HG02678 (cell line): ENCODE measurements around the gene F10.

Experiments
- ATAC-seq: cut with Tn5 transposase; IDR thresholded peaks from one replicate; pipeline ENCODE4 v1.9.1; 2021; ENCODE audit warnings: mild to moderate bottlenecking, moderate library complexity; ENCODE audit not compliant: unreplicated experiment

The F10 gene

GRCh38 chr13:113166681-113167080 is 44.1 kb downstream of the F10 start:
- no peak for ATAC-seq

DNA sequence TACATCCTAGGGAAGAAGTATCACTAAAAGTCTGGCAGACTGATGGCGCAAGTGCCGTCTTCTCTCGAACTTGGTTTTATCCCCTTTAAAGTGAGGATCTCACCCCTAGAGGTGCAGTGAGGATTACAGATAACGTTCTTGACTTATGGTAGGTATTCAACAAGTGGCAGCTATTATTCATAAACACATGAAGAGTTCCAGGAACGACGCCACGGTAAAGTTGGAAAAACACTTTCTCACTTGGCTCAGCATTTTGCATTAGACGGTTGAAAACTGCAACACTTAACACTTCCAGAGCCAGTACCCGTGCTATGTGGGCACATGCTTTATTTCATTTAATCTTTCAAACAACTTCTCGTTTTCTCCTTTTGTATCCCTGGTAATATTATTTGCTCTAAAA is 44.6 kb downstream of the F10 start:
- no peak for ATAC-seq

- ATAC-seq: no peak
Measured at GRCh38 chr13:113167575-113167974, 45.0 kb downstream of the F10 start.

GRCh38 chr13:113168211-113168610 is 45.6 kb downstream of the F10 start:
- ATAC-seq: no peak

- ATAC-seq: no peak
Measured at GRCh38 chr13:113169277-113170272, 47.0 kb downstream of the F10 start.

- ATAC-seq: no peak
Measured at GRCh38 chr13:113170511-113170910, 47.9 kb downstream of the F10 start.

GRCh38 chr13:113171250-113172125 is 48.9 kb downstream of the F10 start:
- ATAC-seq: no peak

- ATAC-seq: no peak
Measured at GRCh38 chr13:113172419-113172926, 49.9 kb downstream of the F10 start.

DNA sequence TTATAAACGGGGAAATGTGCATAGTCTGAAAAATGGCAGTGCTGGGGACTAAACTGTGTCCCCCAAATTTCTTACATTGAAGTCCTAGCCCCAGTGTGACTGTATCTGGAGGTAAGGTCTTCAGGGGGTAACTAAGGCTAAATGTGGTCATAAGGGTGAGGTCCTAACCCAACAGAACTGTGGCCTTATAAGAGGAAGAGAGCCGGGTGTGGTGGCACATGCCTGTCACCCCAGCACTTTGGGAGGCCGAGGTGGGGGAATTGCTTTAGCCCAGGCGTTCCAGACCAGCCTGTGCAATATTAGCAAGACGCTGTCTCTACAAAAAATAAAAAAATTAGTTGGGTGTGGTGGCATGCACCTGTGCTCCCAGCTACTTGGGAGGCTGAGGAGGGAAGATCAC is 53.7 kb downstream of the F10 start:
- ATAC-seq: no peak

DNA sequence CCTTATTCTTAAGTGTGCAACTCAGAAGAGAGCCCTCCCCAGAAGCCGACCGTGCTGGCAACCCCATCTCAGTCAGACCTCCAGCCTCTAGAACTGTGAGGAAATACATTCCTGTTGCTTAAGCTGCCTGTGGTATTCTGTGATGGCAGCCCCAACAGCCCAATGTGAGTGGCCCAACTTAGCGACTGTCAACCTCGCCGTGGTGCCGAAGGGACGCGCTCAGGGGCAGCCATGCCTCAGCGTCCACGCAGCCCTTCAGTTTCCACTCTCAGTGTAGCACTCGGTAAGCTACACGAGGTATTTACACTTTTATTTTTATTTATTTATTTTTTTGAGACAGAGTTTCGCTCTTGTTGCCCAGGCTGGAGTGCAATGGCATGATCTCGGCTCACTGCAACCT is 54.2 kb downstream of the F10 start:
- ATAC-seq: no peak

DNA sequence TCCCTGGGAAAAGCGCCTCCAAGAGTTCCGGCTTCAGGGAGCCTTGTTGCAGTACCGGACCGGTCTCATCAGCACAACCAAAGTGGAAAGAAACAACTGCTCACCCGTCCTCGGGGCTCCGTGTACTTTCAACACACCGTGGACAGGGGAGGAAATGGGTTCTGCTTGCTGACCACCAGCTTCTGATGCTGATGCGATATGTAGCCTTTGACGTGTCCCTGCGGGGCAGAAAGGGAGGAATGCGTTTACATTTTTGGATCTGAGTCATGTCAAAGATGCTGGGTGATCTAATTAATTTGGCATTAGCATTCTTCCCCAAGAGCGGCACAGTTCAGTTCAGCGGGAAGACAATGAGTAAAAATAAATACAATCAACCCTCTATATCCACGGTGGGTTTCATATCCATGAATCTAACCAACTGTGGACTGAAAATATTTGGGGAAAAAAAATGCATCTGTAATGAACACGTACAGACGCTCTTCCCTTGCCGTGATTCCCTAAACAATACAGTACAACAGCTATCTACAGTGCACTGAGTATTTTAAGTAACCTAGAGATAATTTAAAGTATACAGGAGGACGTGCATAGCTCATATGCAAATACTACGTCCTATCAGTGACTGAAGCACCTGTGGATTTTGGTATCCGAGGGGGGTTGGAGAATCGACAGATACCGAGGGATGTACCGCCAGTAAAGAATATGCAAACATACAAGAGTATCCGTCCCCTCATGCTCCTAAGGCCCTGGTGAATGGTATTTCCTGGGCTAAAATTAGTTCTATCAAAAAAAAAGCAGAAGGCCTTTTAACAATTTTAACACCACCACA is 55.7 kb downstream of the F10 start:
- ATAC-seq: no peak

DNA sequence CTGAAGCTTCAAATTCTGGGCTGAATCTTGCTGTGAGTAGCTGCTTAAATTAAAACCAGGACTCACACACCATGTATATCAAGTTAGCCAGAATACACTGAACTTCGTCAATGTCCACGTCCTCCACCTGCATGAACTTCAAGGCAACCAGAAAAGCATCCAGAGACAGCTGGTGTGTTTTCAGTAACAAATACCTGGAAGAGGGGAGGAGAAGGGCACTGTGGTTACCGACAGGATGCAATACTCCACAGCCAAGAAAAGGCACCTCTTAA is 56.2 kb downstream of the F10 start:
- no peak for ATAC-seq

- ATAC-seq: no peak
Measured at GRCh38 chr13:113179374-113180230, 57.0 kb downstream of the F10 start.

GRCh38 chr13:113182046-113182445 is 59.4 kb downstream of the F10 start:
- ATAC-seq: no peak

GRCh38 chr13:113183450-113184129 is 61.0 kb downstream of the F10 start:
- ATAC-seq: no peak

- ATAC-seq: no peak
Measured at GRCh38 chr13:113184568-113185440, 62.2 kb downstream of the F10 start.

DNA sequence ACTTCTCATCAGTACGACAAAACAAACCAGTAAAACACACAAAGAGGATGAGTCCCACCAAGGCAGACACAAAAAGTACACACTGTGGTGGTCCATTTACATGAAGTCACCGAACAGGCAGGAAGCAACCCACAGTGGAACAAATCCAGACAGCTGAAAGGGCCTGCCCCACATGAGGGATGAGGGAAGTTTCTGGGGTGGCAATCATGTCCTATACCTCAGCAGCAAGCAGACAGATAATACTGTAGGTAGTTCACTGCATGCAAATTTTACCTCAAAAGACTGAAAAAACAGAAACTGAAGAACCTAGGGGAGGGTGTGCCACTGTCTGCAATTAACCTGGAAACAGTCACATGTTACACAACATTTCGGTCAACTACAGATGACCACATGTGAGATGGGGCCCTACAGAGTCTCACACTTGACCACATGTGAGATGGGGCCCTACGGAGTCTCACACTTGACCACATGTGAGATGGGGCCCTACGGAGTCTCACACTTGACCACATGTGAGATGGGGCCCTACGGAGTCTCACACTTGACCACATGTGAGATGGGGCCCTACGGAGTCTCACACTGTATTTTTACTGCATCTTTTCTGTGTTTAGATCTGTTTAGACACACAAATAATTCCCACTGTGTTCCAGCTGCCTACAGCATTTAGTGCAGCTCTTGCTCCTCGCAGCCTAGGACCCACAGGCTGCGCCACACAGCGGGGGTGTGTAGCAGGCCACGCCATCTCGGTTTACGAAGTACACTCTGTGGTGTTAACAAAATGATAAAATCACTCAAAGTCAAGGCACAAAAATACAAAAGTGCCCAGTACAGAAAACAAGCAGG is 63.7 kb downstream of the F10 start:
- peak; percentile 92 for ATAC-seq
